ENCODE measurements around the gene MECR. TPM values are rescaled to one million over a fixed set of nuclear protein-coding genes. Genes with fewer than 3 reads are reported as not detected.

The MECR gene
- total RNA-seq, 1 donor from 2014 or later = 18.7 TPM

DNA sequence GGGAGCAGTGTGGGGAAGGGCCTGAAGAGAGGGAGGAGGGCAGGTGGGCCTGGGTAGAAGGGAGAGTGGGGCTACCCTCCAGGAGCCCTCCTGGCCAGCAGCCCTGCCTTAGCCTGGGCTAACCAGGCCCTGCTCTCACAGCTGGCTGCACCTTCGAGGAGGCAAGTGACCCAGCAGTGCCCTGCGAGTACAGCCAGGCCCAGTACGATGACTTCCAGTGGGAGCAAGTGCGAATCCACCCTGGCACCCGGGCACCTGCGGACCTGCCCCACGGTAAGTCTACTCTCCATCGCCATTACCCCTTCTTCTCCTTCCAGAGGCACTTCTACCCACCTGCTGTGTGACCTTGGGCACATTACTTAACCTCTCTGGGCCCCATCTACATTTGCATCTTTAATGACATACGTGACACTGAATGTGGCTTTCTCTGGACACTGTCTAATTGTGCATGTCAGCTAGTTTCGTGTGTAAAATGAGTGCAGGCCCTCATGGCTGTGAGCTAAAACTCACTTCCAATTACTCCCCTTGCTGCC, 24.5 kb upstream of the MECR start:
- DNase-seq (ENCODE audit: low read depth in 2 of 2) = no peak

DNA sequence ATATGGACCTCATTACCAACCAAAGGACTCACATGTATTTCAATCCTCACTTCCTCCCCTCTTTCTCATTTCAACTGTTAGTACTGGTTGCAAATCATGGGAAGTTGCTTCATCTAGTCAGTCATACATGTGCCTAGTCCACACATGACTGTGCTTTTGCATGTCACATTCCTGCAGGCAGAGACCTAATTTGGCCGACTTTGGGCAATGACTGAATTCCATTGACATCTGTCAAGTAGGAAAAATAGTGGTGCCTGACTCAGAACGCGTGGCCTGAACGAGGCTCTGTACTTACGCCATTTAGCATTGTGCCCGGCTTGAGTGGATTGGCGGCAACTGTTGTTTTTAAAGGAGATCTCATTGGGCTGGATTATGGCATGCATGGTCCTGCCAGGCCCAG, 23.6 kb upstream of the MECR start:
- no peak for DNase-seq (ENCODE audit: low read depth in 2 of 2)

DNA sequence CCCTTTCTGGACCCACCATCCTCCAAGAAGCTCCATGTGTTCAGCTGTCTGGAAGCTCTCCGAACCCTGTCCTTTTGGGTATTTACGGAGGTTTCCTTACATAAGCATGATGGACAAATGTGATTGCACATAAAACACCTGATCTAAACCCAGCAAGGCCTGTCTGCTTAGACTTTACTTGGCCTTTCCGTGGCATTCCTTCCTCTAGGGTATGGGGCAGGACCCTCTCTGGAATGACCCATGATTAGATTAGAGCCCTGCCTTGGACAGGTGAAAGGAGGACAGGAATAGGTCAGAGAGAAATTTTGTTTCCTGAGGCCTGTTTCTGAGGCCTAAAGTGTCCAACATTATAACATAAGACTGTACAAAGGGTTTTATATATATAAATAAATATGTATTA, 22.4 kb upstream of the MECR start:
- DNase-seq (ENCODE audit: low read depth in 2 of 2) = no peak

DNA sequence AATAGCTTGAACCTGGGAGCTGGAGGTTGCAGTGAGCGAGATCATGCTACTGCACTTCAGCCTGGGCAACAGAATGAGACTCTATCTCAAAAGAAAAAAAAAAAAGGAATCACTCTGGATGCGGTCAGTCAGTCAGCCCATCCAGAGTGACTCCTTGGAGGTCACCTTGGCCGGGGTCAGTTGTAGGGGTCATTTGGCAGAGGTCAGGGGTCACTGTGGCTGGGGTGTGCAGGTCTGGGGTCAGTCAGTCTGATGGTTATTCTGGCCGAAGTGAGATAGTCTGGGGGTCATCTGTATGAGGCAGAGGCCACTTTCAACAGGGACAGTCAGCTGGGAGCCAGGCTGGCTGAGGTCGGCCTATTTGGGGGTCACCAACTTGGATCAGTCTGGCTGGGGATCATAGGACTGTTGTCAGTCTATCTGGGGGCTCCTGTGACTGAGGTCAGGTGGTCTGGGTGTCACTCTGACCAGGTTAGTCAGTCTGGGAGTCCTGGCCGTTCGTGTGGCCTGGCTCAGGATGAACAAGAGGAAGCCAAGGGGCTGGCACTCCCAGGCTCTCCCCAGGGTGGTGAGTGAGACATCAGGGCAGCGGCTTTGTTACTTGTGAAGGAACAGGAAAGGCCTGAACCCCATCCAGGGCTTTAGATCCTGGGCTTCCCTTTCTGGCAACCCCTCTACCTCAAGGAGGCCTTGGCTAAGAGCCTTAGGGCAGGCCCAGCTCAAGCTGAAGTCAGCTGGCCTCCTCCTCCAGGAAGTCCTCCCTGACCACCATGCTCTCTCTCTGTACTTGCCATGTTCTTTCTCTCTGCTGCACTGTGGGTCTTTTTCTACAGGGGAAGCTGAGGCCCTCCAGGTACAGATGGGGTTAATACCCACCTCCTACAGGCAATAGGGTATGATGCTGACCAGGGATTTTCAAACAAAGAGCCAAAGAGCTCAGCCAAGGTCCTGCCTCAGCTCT, 20.7 kb upstream of the MECR start:
- DNase-seq (ENCODE audit: low read depth in 2 of 2) = no peak

DNA sequence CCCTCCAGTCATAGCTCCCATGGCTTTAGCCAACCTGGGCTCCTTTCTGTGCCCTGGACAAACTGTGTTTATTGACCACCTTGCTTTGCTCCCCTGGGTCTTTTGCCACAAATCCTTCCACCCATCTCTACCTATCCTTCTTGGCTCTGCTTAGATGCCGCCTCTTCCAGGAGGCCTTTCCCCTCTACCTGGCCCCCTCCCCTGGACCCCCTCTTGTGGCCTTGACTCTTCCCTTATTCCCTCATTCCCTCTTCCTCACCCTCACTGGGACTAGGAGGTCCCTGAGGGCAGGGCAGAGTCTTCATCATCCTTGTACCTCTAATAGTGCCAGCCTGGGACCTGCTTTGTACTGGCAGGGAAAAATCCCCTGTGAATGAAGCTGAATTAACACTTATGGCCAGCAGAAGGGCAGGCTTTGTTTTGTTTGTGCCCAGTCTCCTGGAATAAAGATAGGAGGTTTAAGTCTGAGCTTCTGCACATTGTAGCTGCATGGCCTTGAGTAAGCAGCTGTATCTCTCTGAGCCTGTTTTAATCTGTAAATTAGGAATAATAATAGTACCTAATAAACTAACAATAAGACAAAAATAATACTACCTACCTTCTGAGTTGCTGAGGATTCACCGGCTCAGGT, 19.3 kb upstream of the MECR start:
- DNase-seq (ENCODE audit: low read depth in 2 of 2) = no peak

DNA sequence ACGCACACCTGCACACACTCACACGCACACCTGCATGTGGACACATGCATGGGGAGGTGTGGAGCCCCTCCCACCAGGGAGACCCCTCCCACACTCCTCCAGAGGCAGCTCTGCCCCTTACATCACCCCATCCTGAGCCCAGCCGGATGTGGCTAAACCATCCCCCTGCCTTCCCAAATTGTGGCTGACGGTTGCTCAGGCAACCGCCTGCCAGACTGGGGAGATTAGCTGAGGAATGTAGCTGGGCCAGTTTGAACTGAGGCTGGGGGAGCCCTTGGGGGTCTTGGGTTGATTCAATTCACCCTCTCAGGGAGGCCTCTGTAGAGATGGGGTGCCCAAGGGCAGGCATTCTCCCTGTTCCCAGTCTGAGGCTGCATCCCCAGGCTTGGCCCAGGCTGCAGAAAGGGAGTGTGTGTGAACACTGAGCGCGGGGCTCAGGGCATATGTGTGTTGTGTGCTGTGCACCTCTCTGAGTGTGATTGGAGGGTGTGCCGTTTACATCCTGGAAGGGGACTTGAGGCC, 18.5 kb upstream of the MECR start:
- no peak for DNase-seq (ENCODE audit: low read depth in 2 of 2)

DNA sequence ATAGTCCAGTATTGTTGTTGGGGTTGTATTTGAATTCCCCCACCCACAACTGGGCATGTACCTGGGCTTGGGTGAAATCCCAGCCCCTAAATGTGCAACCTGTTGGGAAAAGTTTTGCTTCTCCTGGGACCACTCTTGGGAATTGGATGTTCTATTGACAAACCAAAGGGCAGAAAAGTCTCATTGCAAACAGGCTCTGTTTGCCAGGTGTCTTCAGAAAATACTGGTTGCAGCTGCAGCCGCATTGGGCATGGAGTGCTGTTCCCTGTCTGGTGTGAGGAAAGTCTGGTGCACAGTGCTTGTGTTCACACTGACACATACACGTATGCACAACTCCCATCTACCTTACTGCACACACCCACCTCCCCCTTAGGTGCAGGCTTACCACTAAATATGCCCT, 17.7 kb upstream of the MECR start:
- DNase-seq (ENCODE audit: low read depth in 2 of 2) = no peak

DNA sequence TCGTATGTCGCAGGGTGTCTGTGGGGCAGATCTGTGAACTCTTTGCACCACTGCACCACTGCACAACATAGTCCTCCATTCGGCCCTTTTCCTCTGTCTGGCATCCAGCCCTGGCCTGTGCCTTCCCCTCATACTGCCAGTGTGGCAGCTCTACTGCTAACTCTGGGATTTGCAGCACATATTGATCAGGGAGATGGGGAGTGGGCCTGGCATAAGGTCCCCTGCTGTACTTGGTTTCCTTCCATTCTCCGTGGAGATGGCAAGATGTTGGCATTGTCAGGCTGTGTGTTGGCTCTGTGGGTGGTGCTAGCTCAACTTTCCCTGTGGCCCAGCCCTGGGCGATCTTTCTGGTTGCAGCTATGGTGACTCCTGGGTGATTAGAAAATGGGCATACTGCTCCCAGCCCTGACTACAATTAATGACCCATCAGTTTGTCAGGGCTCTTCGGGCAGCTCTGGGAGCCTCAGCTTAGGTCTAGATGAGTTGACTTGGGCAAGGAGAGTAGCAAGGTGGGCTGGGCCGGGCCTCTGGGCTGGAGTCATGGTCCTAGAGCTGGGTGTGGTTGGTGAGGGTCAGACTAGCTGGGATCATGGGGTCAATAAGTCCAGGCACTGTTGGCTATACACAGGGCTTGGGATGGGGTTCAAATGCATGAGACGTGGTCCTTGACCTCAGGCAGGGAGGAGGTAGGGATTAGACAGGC, 17.0 kb upstream of the MECR start:
- DNase-seq (ENCODE audit: low read depth in 2 of 2) = no peak

DNA sequence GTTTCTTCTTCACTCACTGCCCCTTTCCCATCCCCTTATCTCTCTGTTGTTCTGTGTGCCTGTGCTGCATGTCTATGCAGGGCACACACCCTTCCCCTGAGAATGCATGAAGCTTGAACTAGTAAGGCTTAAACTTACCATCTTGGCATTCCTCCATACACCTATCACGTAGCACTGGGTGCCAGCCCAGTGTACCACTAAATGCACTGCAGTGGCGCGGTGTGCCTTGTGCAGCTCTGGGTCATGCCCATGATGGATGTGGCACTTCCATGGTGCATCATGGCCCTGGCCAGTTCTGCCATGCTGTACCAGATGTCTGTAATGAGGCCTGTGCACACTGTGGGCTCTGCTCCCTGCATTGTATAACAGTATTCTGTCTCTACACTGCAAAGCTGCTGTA, 16.3 kb upstream of the MECR start:
- no peak for DNase-seq (ENCODE audit: low read depth in 2 of 2)

DNA sequence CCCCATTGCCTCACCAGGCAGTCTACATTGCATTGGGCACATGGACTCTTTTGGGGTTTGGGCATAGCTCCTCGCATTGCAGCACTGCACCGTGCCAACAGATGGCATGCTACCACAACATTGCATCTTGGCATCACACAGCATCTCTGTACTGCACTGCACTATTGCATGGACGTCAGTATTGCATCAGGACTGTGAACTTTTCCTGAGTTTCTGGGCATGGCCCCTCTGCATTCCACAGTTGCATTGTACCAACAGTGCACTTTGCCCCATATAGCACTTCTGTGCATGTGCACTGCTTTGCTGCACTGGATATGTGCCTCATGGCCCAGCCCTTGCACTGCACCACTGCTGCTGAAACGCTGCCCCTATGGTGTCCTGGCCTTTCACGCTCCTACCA, 15.1 kb upstream of the MECR start:
- DNase-seq (ENCODE audit: low read depth in 2 of 2) = peak in 1 of 2 donors; percentile 25

DNA sequence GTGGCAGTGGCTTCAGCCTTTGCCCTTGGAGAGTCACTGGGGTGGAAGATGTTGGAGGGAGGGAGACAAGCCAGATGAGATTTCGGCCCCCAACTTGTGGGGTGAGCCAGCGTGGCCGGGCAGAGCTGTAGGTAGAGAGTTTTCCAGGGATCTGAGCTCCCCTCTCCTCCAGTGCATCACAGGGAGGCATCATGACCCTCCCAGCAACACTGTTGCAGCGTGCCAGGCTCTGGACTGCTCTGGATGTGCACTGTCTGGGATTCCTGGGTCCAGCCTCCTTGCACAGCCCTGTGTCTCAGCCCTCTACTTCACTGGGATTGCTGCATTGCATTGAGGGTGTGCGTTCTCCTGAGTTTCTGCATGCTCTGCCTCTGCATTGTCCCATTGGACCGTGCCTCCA, 14.5 kb upstream of the MECR start:
- DNase-seq (ENCODE audit: low read depth in 2 of 2) = no peak

DNA sequence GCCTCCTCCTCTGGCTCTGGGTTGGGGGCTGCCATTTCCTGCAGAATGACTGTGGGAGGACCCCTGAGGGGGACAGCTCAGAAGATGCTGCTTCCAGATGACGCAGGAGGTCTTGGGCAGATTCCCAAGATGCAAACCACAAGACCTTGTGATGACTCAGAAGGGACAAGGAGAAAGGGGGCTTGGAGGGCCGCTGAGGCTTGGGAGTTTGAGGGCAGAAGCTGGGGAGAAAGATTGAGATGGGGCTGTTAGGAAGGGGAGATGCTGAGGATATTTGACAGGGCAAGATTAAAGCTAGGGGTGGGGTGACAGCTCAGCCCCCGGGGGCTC, 13.1 kb upstream of the MECR start:
- DNase-seq (ENCODE audit: low read depth in 2 of 2) = no peak

DNA sequence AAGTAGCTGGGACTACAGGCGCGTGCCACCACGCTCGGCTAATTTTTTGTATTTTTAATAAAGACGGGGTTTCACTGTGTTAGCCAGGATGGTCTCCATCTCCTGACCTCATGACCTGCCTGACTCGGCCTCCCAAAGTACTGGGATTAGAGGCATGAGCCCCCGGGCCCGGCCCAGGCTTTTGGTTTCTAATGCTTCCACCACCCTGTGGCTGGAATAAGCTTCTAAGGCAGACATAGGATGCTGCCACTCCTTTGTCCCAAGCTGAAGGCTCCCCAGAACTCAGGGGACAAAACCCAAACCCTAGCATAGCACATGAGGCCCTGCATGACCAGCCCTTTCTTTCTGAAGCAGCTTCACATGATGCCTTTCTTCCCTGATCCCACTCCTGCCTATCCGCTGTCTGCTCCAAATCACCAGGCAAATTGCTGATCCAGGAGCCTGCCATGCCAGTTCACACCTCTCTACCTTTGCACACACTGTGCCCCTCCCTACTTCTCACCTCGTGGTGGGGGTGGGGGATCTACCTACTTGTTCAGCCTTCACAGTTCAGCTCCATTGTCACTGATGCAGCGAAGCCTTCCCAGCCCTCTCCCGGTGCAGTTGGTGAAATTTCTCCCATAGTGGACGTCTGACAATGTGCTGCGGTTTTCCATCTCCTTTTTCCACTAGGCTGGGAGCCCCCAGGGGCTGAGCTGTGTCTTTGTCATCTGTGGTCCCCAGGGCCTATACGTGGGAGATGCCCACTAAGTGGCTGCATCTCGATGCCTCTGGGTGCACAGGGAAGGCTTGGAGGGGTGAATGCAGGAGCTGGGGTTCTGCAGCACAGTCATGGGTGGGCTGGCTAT, 12.5 kb upstream of the MECR start:
- no peak for DNase-seq (ENCODE audit: low read depth in 2 of 2)

DNA sequence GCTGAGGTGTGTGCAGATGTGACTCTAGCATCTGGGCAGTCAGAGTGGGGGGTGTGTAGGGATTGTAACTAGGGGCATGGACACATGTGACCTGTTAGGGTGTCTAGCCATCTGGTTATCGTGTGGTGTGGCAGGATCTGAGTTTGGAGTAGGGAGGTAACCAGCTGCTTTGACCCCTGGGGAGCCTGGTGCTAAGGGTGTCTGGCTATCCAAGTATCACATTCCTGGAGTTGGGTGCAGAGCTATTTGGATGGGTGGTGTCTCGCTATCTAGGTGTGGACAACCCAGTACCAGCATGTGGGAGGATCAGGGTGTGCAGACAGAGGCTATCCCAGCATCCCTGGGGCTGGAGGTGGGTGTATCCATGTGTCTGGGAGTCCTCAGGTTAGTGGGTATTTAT, 10.3 kb upstream of the MECR start:
- no peak for DNase-seq (ENCODE audit: low read depth in 2 of 2)

DNA sequence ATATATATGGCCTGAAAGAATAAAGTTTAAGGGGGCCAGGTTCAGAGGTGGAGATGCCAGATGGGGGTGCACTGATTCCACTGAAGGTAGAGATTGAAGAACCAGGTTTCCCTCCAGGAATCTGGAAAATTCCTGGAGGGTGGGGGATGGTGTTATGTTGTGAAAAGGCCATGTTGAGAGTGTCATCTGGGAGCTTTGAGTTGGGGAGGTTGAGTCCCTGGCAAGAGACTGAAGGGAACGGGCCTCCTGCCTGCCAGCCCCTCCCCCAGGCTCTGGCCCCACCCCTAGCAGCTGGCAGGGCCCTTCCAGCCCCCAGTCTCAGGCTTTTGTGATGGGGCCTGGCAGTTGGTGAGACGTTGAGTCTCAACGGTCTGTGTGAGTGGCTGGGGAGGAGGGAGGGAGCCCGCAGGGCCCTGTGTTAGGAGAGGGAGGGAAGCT, 9.7 kb upstream of the MECR start:
- DNase-seq (ENCODE audit: low read depth in 2 of 2) = no peak

DNA sequence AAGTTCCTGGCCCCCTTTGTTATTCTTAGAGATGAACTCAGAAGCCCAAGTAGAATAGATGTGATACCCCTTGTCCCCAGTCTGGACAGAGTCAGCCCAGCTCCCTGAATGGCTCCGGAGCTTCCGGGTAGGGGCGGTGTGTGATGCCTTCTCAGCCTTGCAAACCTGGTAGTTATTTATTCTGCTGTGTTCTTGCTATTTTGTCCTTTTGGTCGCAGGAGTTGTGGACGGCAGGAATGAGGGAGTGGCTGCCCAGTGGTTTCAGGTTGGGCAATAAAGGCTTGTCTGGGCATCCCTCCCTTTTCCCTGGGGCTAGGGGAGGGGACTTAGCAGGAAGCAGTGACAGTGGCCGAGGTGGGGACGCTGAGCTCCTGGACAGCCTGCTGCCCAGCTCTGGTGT, 8.4 kb upstream of the MECR start:
- no peak for DNase-seq (ENCODE audit: low read depth in 2 of 2)

DNA sequence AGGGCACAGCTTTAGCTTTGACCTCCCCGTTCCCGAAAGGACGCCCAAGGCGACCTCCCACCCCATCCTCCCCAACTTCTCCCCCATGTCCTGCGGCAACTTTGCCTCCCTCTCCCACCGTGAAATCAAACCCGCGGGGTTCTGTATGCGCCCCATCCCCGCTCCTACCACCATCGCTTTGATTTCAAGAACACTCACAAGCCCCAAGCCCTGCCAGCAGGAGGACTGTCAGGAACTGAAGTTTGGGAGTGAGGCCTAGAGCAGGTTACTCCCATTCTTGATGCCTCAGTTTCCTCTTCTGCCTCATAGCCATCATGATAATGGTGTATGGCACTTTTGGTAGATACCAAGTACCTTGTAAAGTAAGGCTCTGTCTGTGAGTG, 7.9 kb upstream of the MECR start:
- no peak for DNase-seq (ENCODE audit: low read depth in 2 of 2)

DNA sequence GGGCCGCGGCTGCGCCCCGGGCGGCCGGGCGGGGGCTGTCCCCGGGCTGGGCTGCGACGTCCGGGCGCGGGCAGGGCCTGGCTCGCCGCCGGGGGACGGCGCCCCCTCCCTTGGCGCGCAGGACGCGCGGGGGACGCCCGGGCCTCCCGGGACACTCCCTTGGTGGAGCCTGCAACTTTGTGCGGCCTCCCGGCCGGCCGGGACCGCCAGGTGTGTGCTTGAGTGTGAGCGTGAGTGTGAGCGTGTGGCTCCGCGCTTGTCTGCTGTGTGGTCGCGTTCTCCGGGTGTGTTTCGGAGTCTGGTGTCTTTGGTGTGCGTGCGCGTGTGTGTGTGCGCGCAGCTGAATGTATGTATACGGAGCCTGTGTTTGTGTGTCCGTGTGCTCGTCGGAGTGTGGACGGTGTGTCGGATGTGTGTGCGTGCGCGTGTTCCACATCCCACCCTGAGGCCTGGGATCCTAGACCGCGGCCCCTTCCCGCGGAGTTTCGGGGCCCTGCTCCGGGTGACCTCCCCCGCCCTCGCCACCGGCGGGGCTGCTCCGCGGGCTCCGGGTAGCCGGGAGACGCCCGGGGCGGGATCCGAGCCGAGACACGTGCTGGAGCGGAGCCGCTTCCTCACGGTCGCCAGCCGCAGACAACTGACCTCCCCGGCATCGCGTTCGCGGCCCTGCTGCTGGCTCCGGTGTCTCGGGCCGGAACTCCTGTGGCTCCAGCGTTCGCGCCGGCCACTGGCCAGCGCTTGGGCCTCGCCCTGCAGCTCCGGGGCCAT, 7.3 kb upstream of the MECR start:
- peak in 1 of 2 donors; percentile 21 for DNase-seq (ENCODE audit: low read depth in 2 of 2)

DNA sequence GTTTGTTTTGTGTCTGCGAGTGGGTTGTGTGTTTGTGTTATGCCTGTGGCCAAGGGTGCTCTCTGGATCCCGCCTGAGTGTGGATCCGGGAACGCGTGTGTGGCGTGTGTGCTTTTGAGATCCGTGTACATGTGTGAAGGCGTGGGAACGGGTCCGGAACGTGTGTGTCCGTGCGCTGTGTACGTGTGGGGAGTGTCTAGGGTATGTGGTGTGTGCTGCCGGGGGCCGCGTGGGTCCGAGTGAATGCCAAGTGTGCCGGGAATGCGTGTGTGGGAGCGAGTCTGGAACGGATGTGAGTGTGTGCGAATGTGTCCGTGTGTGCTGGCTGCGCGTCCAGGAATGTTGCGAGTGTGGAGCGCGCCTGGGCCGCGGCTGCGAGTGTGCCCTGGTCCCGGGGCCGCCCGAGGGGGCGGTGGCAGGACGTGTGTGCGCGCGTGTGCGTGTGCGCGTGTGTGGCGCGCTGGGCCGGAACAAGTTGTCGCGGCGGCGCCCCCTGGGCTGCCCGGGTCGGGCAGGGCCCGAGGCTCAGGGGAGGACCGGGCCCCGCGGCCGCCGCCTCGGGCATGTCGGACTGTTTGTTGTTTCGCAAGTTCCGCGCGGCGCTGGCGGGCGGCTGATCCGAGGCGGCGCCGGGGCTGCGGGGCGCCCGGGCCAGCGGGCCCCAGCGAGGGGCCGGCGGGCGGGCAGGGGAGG, 6.5 kb upstream of the MECR start:
- DNase-seq (ENCODE audit: low read depth in 2 of 2) = peak in 1 of 2 donors; percentile 43

DNA sequence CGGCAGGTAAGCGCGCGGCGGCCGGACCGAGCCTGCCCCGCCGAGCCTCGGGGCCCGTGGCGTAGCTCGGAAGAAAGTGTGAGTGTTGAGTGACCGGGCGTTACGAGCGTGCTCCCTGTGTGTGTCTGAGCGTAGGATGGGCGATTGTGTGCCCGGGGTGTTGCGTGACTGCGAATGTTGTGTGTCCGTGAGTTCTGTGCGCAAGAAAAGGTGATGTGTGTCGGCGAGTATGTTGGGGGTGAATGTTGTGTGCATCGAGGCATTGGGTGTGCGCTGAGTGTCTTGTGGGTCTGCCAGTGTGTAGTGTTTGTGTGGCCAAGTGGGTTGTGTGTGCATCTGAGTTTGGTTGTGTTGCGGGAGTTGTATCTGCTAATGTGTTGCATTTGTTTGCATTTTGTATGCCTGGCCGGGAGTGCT, 6.0 kb upstream of the MECR start:
- DNase-seq (ENCODE audit: low read depth in 2 of 2) = no peak

All from dermis microvascular lymphatic vessel endothelial cell (primary cell).